ENCODE results near the gene SOCS3.

The SOCS3 gene

DNA sequence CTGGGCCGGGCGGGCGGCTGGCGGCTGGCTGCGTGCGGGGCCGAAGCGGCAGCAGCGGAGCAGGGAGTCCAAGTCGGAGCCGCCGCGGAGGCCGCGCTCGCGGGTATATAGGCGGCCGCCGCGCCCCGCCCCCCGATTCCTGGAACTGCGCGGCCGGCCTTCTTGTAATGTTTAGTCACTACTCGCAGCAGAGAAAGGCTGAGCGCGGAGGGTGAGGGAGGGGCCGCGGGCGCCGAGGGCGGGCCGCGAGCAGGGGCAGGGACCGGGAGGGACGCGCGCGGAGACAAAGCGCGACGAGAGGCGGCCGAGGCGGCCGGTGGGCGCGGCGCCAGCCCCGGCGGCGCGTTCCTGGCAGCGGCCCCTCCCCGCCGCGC, at the start of gene SOCS3:
SOCS3 (minus strand) TSS at position 81 of the 374 bp plus-strand sequence. CDS start 982 bp downstream, outside the sequence.
- no peaks in the 10 kb centered on the region for H3K27me3 ChIP-seq (ENCODE audit: control insufficient read depth in 1 of 2, insufficient read depth in 2 of 2, low read length in 2 of 2)
- peaks cover 15% of the 10 kb centered on the region for H3K36me3 ChIP-seq (ENCODE audit: insufficient read depth, low read length)
- no peaks in the 10 kb centered on the region for H3K9me3 ChIP-seq (ENCODE audit: low read length)
- peak within 1 kb of the TSS; percentile 87 for H3K27ac ChIP-seq (ENCODE audit: low read depth, low read length)
- H3K4me1 ChIP-seq (ENCODE audit: insufficient read depth, low read length): peaks cover 22% of the 10 kb centered on the region
- peak within 1 kb of the TSS; percentile 53 for H3K9ac ChIP-seq (ENCODE audit: low read length)
- H3K4me3 ChIP-seq (ENCODE audit: low read depth in 1 of 2, low read length in 2 of 2): peak within 1 kb of the TSS; percentile 73 to 86

GRCh38 chr17:78409191-78409928, 49.5 kb upstream of the SOCS3 start:
- Histone ChIP-seq H3K4me1 (ENCODE audit: insufficient read depth, low read length) (peaks cover 14% of the 10 kb centered on the region), H3K4me3 (ENCODE audit: low read depth in 1 of 2, low read length in 2 of 2) (no peak overlapping the region)

DNA sequence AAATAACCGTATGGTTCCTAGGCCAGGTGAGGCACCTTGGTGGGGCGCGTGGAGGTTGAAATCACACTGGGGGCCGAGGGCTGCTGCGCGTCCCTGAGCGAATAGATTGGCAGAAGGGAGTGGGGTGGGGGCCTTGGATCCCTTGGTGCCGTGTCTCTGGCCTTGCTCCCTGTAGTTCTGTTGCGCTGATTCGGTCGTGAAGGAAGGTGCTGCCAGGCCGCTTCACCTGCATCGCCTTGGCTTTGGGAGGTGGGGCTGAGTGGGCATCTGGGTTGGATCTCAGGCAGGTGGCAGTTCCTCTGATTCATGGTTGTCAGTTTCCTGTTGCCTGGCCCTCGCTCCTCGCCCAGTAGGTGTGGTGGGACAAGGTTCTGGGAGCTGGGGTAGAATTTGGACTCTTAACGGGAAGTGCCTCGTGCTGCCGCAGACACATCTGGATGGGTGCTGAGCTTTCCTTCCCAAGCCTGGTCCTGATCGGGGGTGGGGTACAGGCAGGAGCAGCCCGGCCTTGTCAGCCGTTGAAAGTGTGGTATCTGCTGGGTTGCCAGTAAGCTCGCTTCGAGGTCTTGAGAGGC, 48.7 kb upstream of the SOCS3 start:
- peaks cover 14% of the 10 kb centered on the region for H3K4me1 ChIP-seq (ENCODE audit: insufficient read depth, low read length)
- no peaks in the 10 kb centered on the region for H3K27me3 ChIP-seq (ENCODE audit: control insufficient read depth in 1 of 2, insufficient read depth in 2 of 2, low read length in 2 of 2)
- peaks cover 11% of the 10 kb centered on the region for H3K36me3 ChIP-seq (ENCODE audit: insufficient read depth, low read length)
- no peak overlapping the region for H3K9ac ChIP-seq (ENCODE audit: low read length)
- no peak overlapping the region for H3K27ac ChIP-seq (ENCODE audit: low read depth, low read length)
- H3K4me3 ChIP-seq (ENCODE audit: low read depth in 1 of 2, low read length in 2 of 2): no peak overlapping the region
- H3K9me3 ChIP-seq (ENCODE audit: low read length): no peaks in the 10 kb centered on the region

More at GRCh38 chr17:78409191-78409928, 49.5 kb upstream of the SOCS3 start:
- Histone ChIP-seq H3K27ac (ENCODE audit: low read depth, low read length) (no peak overlapping the region), H3K9me3 (ENCODE audit: low read length) (no peaks in the 10 kb centered on the region), H3K36me3 (ENCODE audit: insufficient read depth, low read length) (peaks cover 3% of the 10 kb centered on the region), H3K9ac (ENCODE audit: low read length) (no peak overlapping the region), H3K27me3 (ENCODE audit: control insufficient read depth in 1 of 2, insufficient read depth in 2 of 2, low read length in 2 of 2) (no peaks in the 10 kb centered on the region)

DNA sequence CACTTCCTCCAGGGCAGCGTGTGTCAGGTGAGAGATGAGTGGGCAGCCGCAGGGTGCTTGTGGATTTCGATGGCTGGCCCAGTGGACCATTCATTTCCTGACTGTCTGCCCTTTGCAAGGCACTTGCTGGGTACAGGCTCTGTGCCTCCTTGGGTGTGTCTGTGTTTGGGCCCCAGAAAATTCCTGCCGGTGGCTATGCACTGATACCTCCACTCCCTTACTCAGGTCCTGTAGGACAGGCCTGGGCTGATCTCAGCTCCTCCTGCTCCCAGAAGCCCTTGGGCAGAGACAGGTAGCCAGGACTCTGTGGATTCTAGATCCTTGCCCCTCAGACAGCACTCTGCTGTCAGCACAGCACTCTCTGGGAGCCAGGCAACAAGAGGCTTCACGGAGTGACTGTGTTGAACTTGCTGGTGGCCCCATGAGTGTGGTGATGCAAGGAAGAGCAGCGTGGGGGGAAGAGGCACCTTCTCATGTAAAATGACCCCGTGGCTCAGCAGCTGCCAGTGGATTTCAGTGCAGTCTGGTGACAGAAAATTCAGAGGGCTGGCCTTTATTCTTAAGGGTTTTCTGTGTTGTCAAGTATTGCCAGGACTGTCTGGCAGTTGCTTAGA, 47.6 kb upstream of the SOCS3 start:
- Histone ChIP-seq H3K27me3 (ENCODE audit: control insufficient read depth in 1 of 2, insufficient read depth in 2 of 2, low read length in 2 of 2) (no peaks in the 10 kb centered on the region), H3K4me1 (ENCODE audit: insufficient read depth, low read length) (peaks cover 14% of the 10 kb centered on the region), H3K36me3 (ENCODE audit: insufficient read depth, low read length) (peaks cover 22% of the 10 kb centered on the region), H3K9ac (ENCODE audit: low read length) (no peak overlapping the region), H3K9me3 (ENCODE audit: low read length) (no peaks in the 10 kb centered on the region), H3K27ac (ENCODE audit: low read depth, low read length) (no peak overlapping the region), H3K4me3 (ENCODE audit: low read depth in 1 of 2, low read length in 2 of 2) (no peak overlapping the region)

- H3K36me3 ChIP-seq (ENCODE audit: insufficient read depth, low read length): peaks cover 23% of the 10 kb centered on the region
- H3K4me1 ChIP-seq (ENCODE audit: insufficient read depth, low read length): peaks cover 13% of the 10 kb centered on the region
- H3K27ac ChIP-seq (ENCODE audit: low read depth, low read length): no peak overlapping the region
- H3K9ac ChIP-seq (ENCODE audit: low read length): no peak overlapping the region
- H3K9me3 ChIP-seq (ENCODE audit: low read length): no peaks in the 10 kb centered on the region
- H3K4me3 ChIP-seq (ENCODE audit: low read depth in 1 of 2, low read length in 2 of 2): no peak overlapping the region
- H3K27me3 ChIP-seq (ENCODE audit: control insufficient read depth in 1 of 2, insufficient read depth in 2 of 2, low read length in 2 of 2): no peaks in the 10 kb centered on the region
Measured at GRCh38 chr17:78406920-78407319, 47.0 kb upstream of the SOCS3 start.

- Histone ChIP-seq H3K36me3 (ENCODE audit: insufficient read depth, low read length) (peaks cover 26% of the 10 kb centered on the region), H3K9me3 (ENCODE audit: low read length) (no peaks in the 10 kb centered on the region), H3K27me3 (ENCODE audit: control insufficient read depth in 1 of 2, insufficient read depth in 2 of 2, low read length in 2 of 2) (no peaks in the 10 kb centered on the region), H3K9ac (ENCODE audit: low read length) (no peak overlapping the region), H3K4me3 (ENCODE audit: low read depth in 1 of 2, low read length in 2 of 2) (no peak overlapping the region), H3K4me1 (ENCODE audit: insufficient read depth, low read length) (peaks cover 8% of the 10 kb centered on the region), H3K27ac (ENCODE audit: low read depth, low read length) (no peak overlapping the region)
Measured at GRCh38 chr17:78406396-78406795, 46.5 kb upstream of the SOCS3 start.

GRCh38 chr17:78403822-78404221, 43.9 kb upstream of the SOCS3 start:
- Histone ChIP-seq H3K27me3 (ENCODE audit: control insufficient read depth in 1 of 2, insufficient read depth in 2 of 2, low read length in 2 of 2) (no peaks in the 10 kb centered on the region), H3K27ac (ENCODE audit: low read depth, low read length) (no peak overlapping the region), H3K4me3 (ENCODE audit: low read depth in 1 of 2, low read length in 2 of 2) (no peak overlapping the region), H3K9ac (ENCODE audit: low read length) (no peak overlapping the region), H3K36me3 (ENCODE audit: insufficient read depth, low read length) (peaks cover 52% of the 10 kb centered on the region), H3K9me3 (ENCODE audit: low read length) (no peaks in the 10 kb centered on the region), H3K4me1 (ENCODE audit: insufficient read depth, low read length) (no peaks in the 10 kb centered on the region)

DNA sequence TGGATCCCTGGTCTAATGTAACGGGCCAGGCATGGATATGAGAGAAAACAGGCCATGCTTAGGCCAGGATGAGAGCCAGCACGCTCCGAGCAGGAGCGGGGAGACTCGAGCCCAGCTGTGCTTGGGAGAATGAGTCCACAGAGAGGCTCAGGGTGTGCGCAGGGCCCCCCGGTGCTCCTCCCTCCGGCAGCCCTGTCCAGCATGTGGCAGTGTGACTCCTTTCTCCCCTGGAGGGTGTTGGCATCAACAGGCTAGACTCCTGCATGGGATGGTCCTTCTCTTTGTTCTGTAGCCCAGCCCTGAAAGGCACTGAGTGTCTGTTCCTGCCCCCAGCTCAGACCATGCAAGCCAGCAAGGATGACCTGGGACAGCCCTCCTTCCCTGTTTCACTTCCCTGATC, 42.0 kb upstream of the SOCS3 start:
- Histone ChIP-seq H3K9me3 (ENCODE audit: low read length) (no peaks in the 10 kb centered on the region), H3K9ac (ENCODE audit: low read length) (no peak overlapping the region), H3K4me3 (ENCODE audit: low read depth in 1 of 2, low read length in 2 of 2) (no peak overlapping the region), H3K27me3 (ENCODE audit: control insufficient read depth in 1 of 2, insufficient read depth in 2 of 2, low read length in 2 of 2) (no peaks in the 10 kb centered on the region), H3K4me1 (ENCODE audit: insufficient read depth, low read length) (peaks cover 11% of the 10 kb centered on the region), H3K36me3 (ENCODE audit: insufficient read depth, low read length) (peaks cover 65% of the 10 kb centered on the region), H3K27ac (ENCODE audit: low read depth, low read length) (no peak overlapping the region)

- Histone ChIP-seq H3K27ac (ENCODE audit: low read depth, low read length) (no peak overlapping the region), H3K9me3 (ENCODE audit: low read length) (no peaks in the 10 kb centered on the region), H3K4me1 (ENCODE audit: insufficient read depth, low read length) (peaks cover 14% of the 10 kb centered on the region), H3K27me3 (ENCODE audit: control insufficient read depth in 1 of 2, insufficient read depth in 2 of 2, low read length in 2 of 2) (no peaks in the 10 kb centered on the region), H3K36me3 (ENCODE audit: insufficient read depth, low read length) (peaks cover 71% of the 10 kb centered on the region), H3K4me3 (ENCODE audit: low read depth in 1 of 2, low read length in 2 of 2) (no peak overlapping the region), H3K9ac (ENCODE audit: low read length) (no peak overlapping the region)
Measured at GRCh38 chr17:78401246-78401645, 41.4 kb upstream of the SOCS3 start.

DNA sequence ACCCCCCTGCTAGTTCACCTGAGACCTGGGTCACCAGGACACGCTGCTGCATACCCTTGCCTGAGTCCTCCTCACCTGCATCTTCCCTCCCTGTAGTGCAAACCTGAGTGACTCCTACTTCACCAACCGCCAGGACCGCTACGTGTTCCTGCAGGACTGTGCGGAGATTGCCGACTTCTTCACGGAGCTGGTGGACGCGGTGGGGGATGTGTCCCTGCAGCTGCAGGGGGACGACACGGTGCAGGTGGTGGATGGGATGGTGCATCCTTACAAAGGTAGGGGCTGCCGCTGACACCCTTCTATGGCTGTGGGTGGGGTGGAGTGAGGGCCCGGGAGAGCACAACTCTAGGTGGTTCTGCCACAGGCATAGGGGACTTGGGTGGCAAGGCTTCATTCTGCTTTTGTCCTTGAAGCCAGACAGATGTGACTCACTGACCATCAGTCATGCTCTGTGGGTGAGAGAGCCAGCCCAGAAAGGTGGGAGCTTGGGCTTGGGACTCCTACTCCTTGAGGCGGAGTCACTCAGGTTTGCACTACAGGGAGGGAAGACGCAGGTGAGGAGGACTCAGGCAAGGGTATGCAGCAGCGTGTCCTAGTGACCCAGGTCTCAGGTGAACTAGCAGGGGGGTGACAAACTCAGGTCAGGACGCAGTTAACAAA, 40.8 kb upstream of the SOCS3 start:
- peaks cover 14% of the 10 kb centered on the region for H3K4me1 ChIP-seq (ENCODE audit: insufficient read depth, low read length)
- H3K36me3 ChIP-seq (ENCODE audit: insufficient read depth, low read length): peaks cover 74% of the 10 kb centered on the region
- no peak overlapping the region for H3K27ac ChIP-seq (ENCODE audit: low read depth, low read length)
- no peaks in the 10 kb centered on the region for H3K9me3 ChIP-seq (ENCODE audit: low read length)
- no peak overlapping the region for H3K9ac ChIP-seq (ENCODE audit: low read length)
- no peaks in the 10 kb centered on the region for H3K27me3 ChIP-seq (ENCODE audit: control insufficient read depth in 1 of 2, insufficient read depth in 2 of 2, low read length in 2 of 2)
- H3K4me3 ChIP-seq (ENCODE audit: low read depth in 1 of 2, low read length in 2 of 2): no peak overlapping the region

GRCh38 chr17:78399693-78400144, 39.8 kb upstream of the SOCS3 start:
- Histone ChIP-seq H3K4me1 (ENCODE audit: insufficient read depth, low read length) (peaks cover 14% of the 10 kb centered on the region), H3K9ac (ENCODE audit: low read length) (no peak overlapping the region), H3K27ac (ENCODE audit: low read depth, low read length) (no peak overlapping the region), H3K9me3 (ENCODE audit: low read length) (no peaks in the 10 kb centered on the region), H3K4me3 (ENCODE audit: low read depth in 1 of 2, low read length in 2 of 2) (no peak overlapping the region), H3K36me3 (ENCODE audit: insufficient read depth, low read length) (peaks cover 78% of the 10 kb centered on the region), H3K27me3 (ENCODE audit: control insufficient read depth in 1 of 2, insufficient read depth in 2 of 2, low read length in 2 of 2) (no peaks in the 10 kb centered on the region)
